Mesothelial cell of epicardium (in vitro differentiated cells): ENCODE results near the gene LGI2. TPM values are rescaled to one million over a fixed set of nuclear protein-coding genes. Genes with fewer than 3 reads are reported as not detected.

Experiments
- total RNA-seq: library from RNA; stranded (reverse); gene quantifications from 3 replicates; pipeline ENCODE4 v1.2.1, GENCODE V29; 2021

Gene LGI2
- total RNA-seq, 1 donor from 2014 or later, result 4.5 TPM

Other genes with a start within 250 kb of the LGI2 start
- 5.7 to 6.5 TPM (median 5.8 TPM) in 3 replicates for gene SOD3, start 235.4 kb downstream of the LGI2 start, total RNA-seq
- gene CCDC149, start 117.9 kb downstream of the LGI2 start, total RNA-seq, result 15.3 to 17.6 TPM (median 16.2 TPM) in 3 replicates
- gene SEPSECS, start 129.5 kb upstream of the LGI2 start, total RNA-seq, result 8.9 to 10.3 TPM (median 9.2 TPM) in 3 replicates
- gene PI4K2B, start 203.1 kb upstream of the LGI2 start, total RNA-seq, result 9.1 to 10.1 TPM (median 9.8 TPM) in 3 replicates